Measurements from ENCODE around the gene BCL2L13. TPM values are rescaled to one million over a fixed set of nuclear protein-coding genes. Genes with fewer than 3 reads are reported as not detected.

Gene BCL2L13, protein sequence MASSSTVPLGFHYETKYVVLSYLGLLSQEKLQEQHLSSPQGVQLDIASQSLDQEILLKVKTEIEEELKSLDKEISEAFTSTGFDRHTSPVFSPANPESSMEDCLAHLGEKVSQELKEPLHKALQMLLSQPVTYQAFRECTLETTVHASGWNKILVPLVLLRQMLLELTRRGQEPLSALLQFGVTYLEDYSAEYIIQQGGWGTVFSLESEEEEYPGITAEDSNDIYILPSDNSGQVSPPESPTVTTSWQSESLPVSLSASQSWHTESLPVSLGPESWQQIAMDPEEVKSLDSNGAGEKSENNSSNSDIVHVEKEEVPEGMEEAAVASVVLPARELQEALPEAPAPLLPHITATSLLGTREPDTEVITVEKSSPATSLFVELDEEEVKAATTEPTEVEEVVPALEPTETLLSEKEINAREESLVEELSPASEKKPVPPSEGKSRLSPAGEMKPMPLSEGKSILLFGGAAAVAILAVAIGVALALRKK
- 10 to 100 TPM; 35.2 to 50.1 (median 38.3) TPM for total RNA-seq

GRCh38 chr22:17638432-17639246 lies at the start of gene BCL2L13:
Gene BCL2L13 (plus strand): TSS chr22:17638757. CDS start chr22:17655712, 16,955 bp downstream.
- DNase-seq, result peak; percentile 94 to 97 (median 94)
- H3K4me1 ChIP-seq, result peaks cover 0 to 15% (median 4%) of the 10 kb centered on the region in 4 donors
- no peaks in the 10 kb centered on the region for H3K27me3 ChIP-seq
- peak; percentile 97 to 99 for TF ChIP-seq POLR2A (IDR thresholded peaks at IDR 0.05)
- TF ChIP-seq CTCF (IDR thresholded peaks at IDR 0.05), result peak in 2 of 6 experiments; percentile 29 to 32
- peak within 1 kb of the TSS; percentile 95 to 100 (median 96) for H3K27ac ChIP-seq
- no peaks in the 10 kb centered on the region for H3K9me3 ChIP-seq
- no peaks in the 10 kb centered on the region for H3K36me3 ChIP-seq
- peak within 1 kb of the TSS; percentile 61 to 96 (median 72) for H3K4me3 ChIP-seq

- H3K27me3 ChIP-seq, result no peaks in the 10 kb centered on the region
- no peak for DNase-seq
- TF ChIP-seq CTCF (IDR thresholded peaks at IDR 0.05) (no peak), POLR2A (IDR thresholded peaks at IDR 0.05) (no peak)
- no peaks in the 10 kb centered on the region for H3K9me3 ChIP-seq
- peaks cover 0 to 44% (median 0%) of the 10 kb centered on the region in 3 donors for H3K36me3 ChIP-seq
- no peak overlapping the region for H3K4me3 ChIP-seq
- H3K4me1 ChIP-seq, result no peaks in the 10 kb centered on the region
- H3K27ac ChIP-seq, result no peak overlapping the region
Observed at GRCh38 chr22:17589810-17590375, 48.7 kb upstream of the BCL2L13 start.

GRCh38 chr22:17590586-17590985 lies 48.0 kb upstream of the BCL2L13 start:
- Histone ChIP-seq H3K9me3 (no peaks in the 10 kb centered on the region), H3K4me3 (no peak overlapping the region), H3K36me3 (peaks cover 0 to 50% (median 0%) of the 10 kb centered on the region in 3 donors), H3K27me3 (no peaks in the 10 kb centered on the region), H3K4me1 (no peaks in the 10 kb centered on the region), H3K27ac (no peak overlapping the region)
- TF ChIP-seq POLR2A (IDR thresholded peaks at IDR 0.05) (no peak), CTCF (IDR thresholded peaks at IDR 0.05) (no peak)
- no peak for DNase-seq

- H3K9me3 ChIP-seq, result no peaks in the 10 kb centered on the region
- no peak overlapping the region for H3K27ac ChIP-seq
- no peak overlapping the region for H3K4me3 ChIP-seq
- peak in 1 of 3 donors; percentile 22 for DNase-seq
- H3K4me1 ChIP-seq, result no peaks in the 10 kb centered on the region
- TF ChIP-seq CTCF (IDR thresholded peaks at IDR 0.05) (no peak), POLR2A (IDR thresholded peaks at IDR 0.05) (no peak)
- H3K27me3 ChIP-seq, result no peaks in the 10 kb centered on the region
- peaks cover 0 to 67% (median 0%) of the 10 kb centered on the region in 3 donors for H3K36me3 ChIP-seq
Observed at GRCh38 chr22:17592201-17592600, 46.4 kb upstream of the BCL2L13 start.

GRCh38 chr22:17596226-17596625 lies 42.3 kb upstream of the BCL2L13 start:
- H3K9me3 ChIP-seq, result no peaks in the 10 kb centered on the region
- H3K4me3 ChIP-seq, result no peak overlapping the region
- DNase-seq, result peak in 1 of 3 donors; percentile 19
- H3K27ac ChIP-seq, result no peak overlapping the region
- TF ChIP-seq CTCF (IDR thresholded peaks at IDR 0.05) (no peak), POLR2A (IDR thresholded peaks at IDR 0.05) (no peak)
- no peaks in the 10 kb centered on the region for H3K4me1 ChIP-seq
- no peaks in the 10 kb centered on the region for H3K27me3 ChIP-seq
- peaks cover 0 to 100% (median 3%) of the 10 kb centered on the region in 3 donors for H3K36me3 ChIP-seq
